Measurements from ENCODE around the gene CAPN10.

Gene CAPN10

GRCh38 chr2:240563951-240564560 is 22.5 kb upstream of the CAPN10 start:
- no peak for DNase-seq

GRCh38 chr2:240564561-240565332 is 21.8 kb upstream of the CAPN10 start:
- no peak for DNase-seq

GRCh38 chr2:240565333-240566202 is 21.0 kb upstream of the CAPN10 start:
- peak; percentile 52 to 81 (median 67) for DNase-seq

GRCh38 chr2:240566203-240567136 is 20.1 kb upstream of the CAPN10 start:
- DNase-seq: peak; percentile 69 to 94 (median 86)

GRCh38 chr2:240567137-240567871 is 19.2 kb upstream of the CAPN10 start:
- peak in 1 of 4 experiments; percentile 33 for DNase-seq

- peak in 1 of 4 experiments; percentile 61 for DNase-seq
These were observed 18.5 kb upstream of the CAPN10 start, which contains the start of gene RNPEPL1 for GRCh38 chr2:240567872-240568677. Gene RNPEPL1, plus strand, starts transcription at chr2:240568484. Its CDS starts 103 bp downstream, at chr2:240568587.

- DNase-seq: peak in 2 of 4 experiments; percentile 28 to 62
These were observed 17.6 kb upstream of the CAPN10 start for GRCh38 chr2:240568678-240569522.

- no peak for DNase-seq
These were observed 17.0 kb upstream of the CAPN10 start for GRCh38 chr2:240569523-240569997.

GRCh38 chr2:240569998-240570530 is 16.5 kb upstream of the CAPN10 start:
- no peak for DNase-seq

- DNase-seq: no peak
These were observed 15.8 kb upstream of the CAPN10 start for GRCh38 chr2:240570531-240571313.

GRCh38 chr2:240571314-240571973 is 15.1 kb upstream of the CAPN10 start:
- DNase-seq: no peak

- DNase-seq: no peak
These were observed 14.1 kb upstream of the CAPN10 start for GRCh38 chr2:240572141-240573031.

GRCh38 chr2:240573071-240573515 is 13.4 kb upstream of the CAPN10 start:
- no peak for DNase-seq

- no peak for DNase-seq
These were observed 12.8 kb upstream of the CAPN10 start for GRCh38 chr2:240573516-240574385.

GRCh38 chr2:240574386-240575100 is 12.0 kb upstream of the CAPN10 start:
- no peak for DNase-seq
